22Rv1 (cell line): ENCODE data around the gene SAFB2.

Experiments used
- H3K27ac ChIP-seq: fragments of 450-650 bp; 2 replicates; pipeline ENCODE4 v1.5.1; 2017
- CTCF ChIP-seq: fragments of 450-650 bp; IDR thresholded peaks from 2 replicates; pipeline ENCODE4 v1.5.1; 2017; ENCODE audit warnings: mild to moderate bottlenecking
- ZFX ChIP-seq: fragments of 450-650 bp; IDR thresholded peaks from 2 replicates; pipeline ENCODE4 v1.6.1; 2017; ENCODE audit warnings: antibody characterized with exemption, borderline replicate concordance

SAFB2 gene

GRCh38 chr19:5622465-5623396 is at the start of gene SAFB2, which contains the start of gene SAFB:
Gene SAFB2 (minus strand): TSS chr19:5622776. CDS start chr19:5622715, 61 bp downstream.
Gene SAFB (plus strand): TSS chr19:5623083. CDS start chr19:5623206, 123 bp downstream.
- H3K27ac ChIP-seq = peak within 1 kb of the TSS; percentile 92
- TF ChIP-seq ZFX = no peak
- TF ChIP-seq CTCF = no peak

- no peak for TF ChIP-seq ZFX
- no peak for TF ChIP-seq CTCF
- H3K27ac ChIP-seq = no peak overlapping the region
These were observed 49.0 kb upstream of the SAFB2 start for GRCh38 chr19:5671600-5671999.

GRCh38 chr19:5669212-5669611 is 46.6 kb upstream of the SAFB2 start:
- H3K27ac ChIP-seq = no peak overlapping the region
- TF ChIP-seq CTCF = no peak
- no peak for TF ChIP-seq ZFX

- TF ChIP-seq ZFX = no peak
- no peak for TF ChIP-seq CTCF
These were observed 45.2 kb upstream of the SAFB2 start for GRCh38 chr19:5667751-5668271.

DNA sequence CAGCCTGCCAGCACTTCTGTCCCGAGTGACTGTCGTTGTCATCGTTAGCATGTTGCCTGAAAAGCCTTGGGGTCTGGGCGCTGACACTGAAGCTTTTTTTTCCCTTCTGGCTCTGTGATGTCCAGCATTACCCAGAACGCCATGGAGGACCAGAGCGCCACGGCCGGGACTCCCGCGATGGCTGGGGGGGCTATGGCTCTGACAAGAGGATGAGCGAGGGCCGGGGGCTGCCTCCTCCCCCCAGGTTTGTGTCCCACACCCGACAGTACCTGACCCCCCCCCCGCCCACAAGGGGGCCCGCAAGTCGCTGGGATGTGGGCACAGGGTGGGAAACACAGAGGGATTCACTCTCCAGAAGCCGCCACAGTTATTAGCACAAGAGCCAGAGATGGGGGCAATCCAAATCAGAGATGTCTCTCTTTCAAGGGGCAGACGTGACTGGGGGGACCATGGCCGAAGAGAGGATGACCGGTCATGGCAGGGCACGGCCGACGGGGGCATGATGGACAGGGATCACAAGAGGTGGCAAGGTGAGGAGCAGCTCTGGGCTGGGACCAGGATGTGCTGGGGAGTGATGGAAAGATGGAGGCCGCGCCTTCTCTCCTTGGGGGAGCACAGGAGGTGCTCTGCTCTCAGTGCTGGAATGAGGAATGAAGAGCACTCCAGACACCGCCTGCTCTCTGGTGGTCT is 44.5 kb upstream of the SAFB2 start:
- TF ChIP-seq ZFX (no peak), CTCF (no peak)
- H3K27ac ChIP-seq = no peak overlapping the region

More at GRCh38 chr19:5667751-5668271, 45.2 kb upstream of the SAFB2 start:
- H3K27ac ChIP-seq = no peak overlapping the region

- no peak overlapping the region for H3K27ac ChIP-seq
- TF ChIP-seq CTCF (no peak), ZFX (no peak)
These were observed 43.4 kb upstream of the SAFB2 start for GRCh38 chr19:5665781-5666513.
